Ureter (tissue), 1 donor: ENCODE results near the gene HTR3D. TPM values are rescaled to one million over a fixed set of nuclear protein-coding genes. Genes with fewer than 3 reads are reported as not detected.
"Not testable (repeated sequence)": the region's sequence is repeated elsewhere in the genome, so short reads cannot be mapped to it uniquely, and the experiment has no call there.

ENCODE experiments used
- DNase-seq: peaks from one replicate; pipeline ENCODE4 v3.0.0-alpha.2; 2020; ENCODE audit warnings: low spot score
- total RNA-seq: library from RNA; stranded (reverse); gene quantifications from one replicate; pipeline ENCODE4 v1.2.4, GENCODE V29; 2023
- donor health status: DM: yes; HTN: yes; CAD: no.

Gene HTR3D
- total RNA-seq, 1 donor from 2014 or later: not detected

GRCh38 chr3:184068344-184068743, 36.8 kb downstream of the HTR3D start:
- no peak for DNase-seq

- DNase-seq: not testable (repeated sequence)
Observed at GRCh38 chr3:184071142-184071541, 39.6 kb downstream of the HTR3D start.

GRCh38 chr3:184073621-184074020, 42.1 kb downstream of the HTR3D start:
- no peak for DNase-seq

GRCh38 chr3:184075901-184076300, 44.4 kb downstream of the HTR3D start:
- DNase-seq: no peak

- DNase-seq: no peak
Observed at GRCh38 chr3:184077881-184078280, 46.3 kb downstream of the HTR3D start.

GRCh38 chr3:184078851-184079250, 47.3 kb downstream of the HTR3D start:
- DNase-seq: no peak

GRCh38 chr3:184081116-184081830, 49.7 kb downstream of the HTR3D start:
- no peak for DNase-seq

- no peak for DNase-seq
Observed at GRCh38 chr3:184082034-184082433, 50.5 kb downstream of the HTR3D start.

GRCh38 chr3:184082465-184082864, 50.9 kb downstream of the HTR3D start:
- no peak for DNase-seq

GRCh38 chr3:184085389-184085852, 53.9 kb downstream of the HTR3D start:
- DNase-seq: peak; percentile 49

Other genes starting within 250 kb of the HTR3D start
- 2.1 TPM for gene MAP6D1, start 206.2 kb upstream of the HTR3D start, total RNA-seq
- 75.0 TPM for gene PARL, start 146.9 kb upstream of the HTR3D start, total RNA-seq
- gene ABCC5, start 13.9 kb upstream of the HTR3D start, total RNA-seq: 119 TPM
- not detected for gene HTR3C, start 21.3 kb downstream of the HTR3D start, total RNA-seq
- not detected for gene HTR3E, start 65.3 kb downstream of the HTR3D start, total RNA-seq
- 48.6 TPM for gene EIF2B5, start 103.6 kb downstream of the HTR3D start, total RNA-seq
- 61.1 TPM for gene DVL3, start 123.6 kb downstream of the HTR3D start, total RNA-seq
- 243 TPM for gene AP2M1, start 143.1 kb downstream of the HTR3D start, total RNA-seq
- 77.6 TPM for gene ABCF3, start 154.5 kb downstream of the HTR3D start, total RNA-seq
- gene VWA5B2, start 197.8 kb downstream of the HTR3D start, total RNA-seq: not detected
- gene ALG3, start 217.2 kb downstream of the HTR3D start, total RNA-seq: 46.2 TPM
- 3.1 TPM for gene EEF1AKMT4, start 217.9 kb downstream of the HTR3D start, total RNA-seq
- not detected for gene CAMK2N2, start 229.8 kb downstream of the HTR3D start, total RNA-seq
- 0.81 TPM for gene ECE2, start 244.3 kb downstream of the HTR3D start, total RNA-seq